Activated naive CD4-positive, alpha-beta T cell treated with anti-CD3 and anti-CD28 coated beads, Interleukin-2, amount 10 ng/mL, durations not matched to agents 7 days and 5 days (primary cell): Measurements from ENCODE around the gene ZEB2.

ENCODE experiments used
- CTCF ChIA-PET: fragments of 350-600 bp; sonication (Branson Sonifier 250); formaldehyde crosslinking; loops from one replicate; lab custom pipeline; 2021; ENCODE audit warnings: antibody characterized with exemption; lab: Charles Lee
- DNase-seq: peaks from one replicate; pipeline ENCODE4 v3.0.0-alpha.2; 2020
- H3K27ac Mint-ChIP-seq: one replicate; pipeline ENCODE4 v1.8.0; 2021; ENCODE audit warnings: mild to moderate bottlenecking, moderate library complexity, mixed read lengths
- H3K27me3 Mint-ChIP-seq: one replicate; pipeline ENCODE4 v1.8.0; 2021; ENCODE audit warnings: mild to moderate bottlenecking, mixed read lengths
- H3K36me3 Mint-ChIP-seq: one replicate; pipeline ENCODE4 v1.8.0; 2021; ENCODE audit warnings: mixed read lengths
- H3K4me1 Mint-ChIP-seq: one replicate; pipeline ENCODE4 v1.8.0; 2021; ENCODE audit warnings: mixed read lengths
- H3K4me3 Mint-ChIP-seq: one replicate; pipeline ENCODE4 v1.8.0; 2021; ENCODE audit warnings: mild to moderate bottlenecking, moderate library complexity, mixed read lengths
- H3K9me3 Mint-ChIP-seq: one replicate; pipeline ENCODE4 v1.8.0; 2021; ENCODE audit warnings: mixed read lengths

The ZEB2 gene

DNA sequence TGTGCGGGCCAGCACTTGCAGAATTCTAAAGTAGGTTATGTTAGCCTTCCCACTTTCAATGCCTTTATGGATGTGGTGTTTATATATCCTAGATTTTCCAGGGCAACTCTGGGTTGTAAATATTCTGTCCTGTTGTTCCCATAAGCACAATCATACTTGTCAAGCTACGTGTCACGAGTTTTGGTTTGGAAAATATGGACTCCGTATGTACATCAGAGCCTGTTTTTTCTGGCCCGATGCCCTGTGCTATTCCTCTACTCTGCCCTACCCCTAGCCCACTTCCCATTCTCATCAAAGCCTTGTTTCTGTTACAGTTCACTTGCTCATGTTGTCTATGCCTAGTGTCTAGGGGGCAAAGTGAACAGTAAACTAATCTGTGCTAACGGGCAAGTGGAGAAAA is 27.0 kb upstream of the ZEB2 start:
- H3K9me3 Mint-ChIP-seq = no peaks in the 10 kb centered on the region
- no peaks in the 10 kb centered on the region for H3K36me3 Mint-ChIP-seq
- no peak overlapping the region for H3K4me3 Mint-ChIP-seq
- H3K27me3 Mint-ChIP-seq = peaks cover 8% of the 10 kb centered on the region
- no peak overlapping the region for H3K27ac Mint-ChIP-seq
- CTCF ChIA-PET = no interaction called here
- no peaks in the 10 kb centered on the region for H3K4me1 Mint-ChIP-seq
- DNase-seq = no peak

DNA sequence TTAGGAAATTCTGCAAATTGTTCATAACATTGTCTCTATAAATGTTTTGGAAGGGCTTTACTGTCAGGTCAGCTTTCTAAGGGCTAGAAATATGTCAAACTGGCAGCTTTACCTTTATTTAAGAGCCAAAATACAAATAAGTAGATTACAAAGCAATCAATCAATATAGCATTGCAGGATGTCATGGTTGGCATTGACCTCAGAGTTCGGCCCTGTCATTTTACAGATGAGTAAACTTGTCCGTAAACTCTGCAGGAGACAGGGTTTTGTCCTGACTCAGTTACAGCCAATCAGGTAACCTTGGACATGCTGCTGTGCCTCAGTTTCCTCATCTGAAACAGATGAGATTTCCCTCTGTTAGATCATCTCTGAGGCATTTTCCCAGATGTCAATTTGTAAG is 25.9 kb upstream of the ZEB2 start:
- H3K4me3 Mint-ChIP-seq = no peak overlapping the region
- DNase-seq = no peak
- no peaks in the 10 kb centered on the region for H3K4me1 Mint-ChIP-seq
- peaks cover 8% of the 10 kb centered on the region for H3K27me3 Mint-ChIP-seq
- CTCF ChIA-PET = no interaction called here
- no peaks in the 10 kb centered on the region for H3K36me3 Mint-ChIP-seq
- H3K27ac Mint-ChIP-seq = no peak overlapping the region
- H3K9me3 Mint-ChIP-seq = no peaks in the 10 kb centered on the region

DNA sequence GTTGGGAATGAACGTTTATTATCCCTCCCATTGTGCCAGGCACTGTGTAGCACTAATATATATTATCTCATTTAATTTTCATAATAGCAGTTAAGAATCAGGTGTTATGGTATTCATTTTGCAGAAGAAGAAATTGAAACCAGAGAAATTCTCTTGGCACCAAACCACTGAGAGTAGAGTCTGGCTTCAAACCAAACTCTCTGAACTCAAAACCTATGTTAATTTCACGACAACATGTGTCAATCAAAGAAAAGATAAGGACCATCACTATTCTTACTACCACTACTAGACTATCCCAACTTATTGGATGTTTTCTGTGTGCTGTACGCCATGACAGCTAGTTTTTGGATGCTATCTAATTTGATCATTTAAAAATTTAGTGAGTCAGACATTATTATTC is 24.1 kb upstream of the ZEB2 start:
- DNase-seq = no peak
- Mint-ChIP-seq H3K9me3 (no peaks in the 10 kb centered on the region), H3K27me3 (peaks cover 8% of the 10 kb centered on the region), H3K4me1 (no peaks in the 10 kb centered on the region), H3K27ac (no peak overlapping the region), H3K36me3 (no peaks in the 10 kb centered on the region), H3K4me3 (no peak overlapping the region)
- CTCF ChIA-PET = no interaction called here

DNA sequence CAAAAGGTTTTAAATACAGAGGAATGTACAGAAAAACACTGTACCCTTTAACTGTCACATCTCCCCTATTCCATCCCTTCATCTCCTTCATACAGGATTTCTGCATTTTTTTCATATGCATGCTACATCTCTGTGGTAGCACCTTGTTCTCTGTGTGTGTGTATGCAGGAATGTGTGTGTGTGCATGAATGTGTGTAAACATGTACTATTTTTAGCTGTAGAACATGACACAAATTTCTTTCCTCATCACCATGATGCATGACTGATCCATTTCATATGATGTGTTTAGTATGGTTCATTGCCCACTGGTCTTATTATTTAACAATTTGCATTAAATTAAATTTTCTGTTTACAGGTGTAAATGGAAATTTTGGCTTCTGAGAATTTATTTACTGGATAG is 21.5 kb upstream of the ZEB2 start:
- H3K36me3 Mint-ChIP-seq = no peaks in the 10 kb centered on the region
- H3K27me3 Mint-ChIP-seq = peaks cover 3% of the 10 kb centered on the region
- no peak overlapping the region for H3K4me3 Mint-ChIP-seq
- H3K27ac Mint-ChIP-seq = no peak overlapping the region
- DNase-seq = no peak
- H3K4me1 Mint-ChIP-seq = no peaks in the 10 kb centered on the region
- no peaks in the 10 kb centered on the region for H3K9me3 Mint-ChIP-seq
- CTCF ChIA-PET = no interaction called here

DNA sequence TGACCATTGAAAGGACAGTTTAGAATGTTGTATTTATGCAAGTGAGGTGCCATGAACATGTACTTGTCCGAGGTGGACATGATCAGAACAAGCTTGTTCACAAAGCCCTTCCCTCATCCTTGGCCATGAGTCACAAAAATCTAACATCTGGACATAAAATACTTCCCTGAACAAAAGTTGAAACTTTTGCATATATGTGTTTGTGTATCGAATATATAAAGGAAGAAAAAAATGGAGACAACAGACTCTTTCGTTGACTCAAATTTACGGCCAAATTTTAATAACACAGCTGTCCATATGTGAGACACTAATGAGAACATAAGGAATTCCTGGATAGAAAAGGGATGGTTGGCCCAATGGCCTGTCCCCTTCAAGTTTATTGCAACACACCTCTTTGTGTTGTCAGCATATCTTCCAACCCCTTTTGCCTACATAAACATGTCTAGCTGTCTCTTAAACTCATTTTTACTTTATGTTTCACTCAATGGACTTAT is 19.4 kb upstream of the ZEB2 start:
- Mint-ChIP-seq H3K27me3 (peaks cover 7% of the 10 kb centered on the region), H3K4me1 (no peaks in the 10 kb centered on the region), H3K4me3 (no peak overlapping the region), H3K36me3 (no peaks in the 10 kb centered on the region), H3K9me3 (no peaks in the 10 kb centered on the region), H3K27ac (no peak overlapping the region)
- DNase-seq = no peak
- CTCF ChIA-PET = no interaction called here

DNA sequence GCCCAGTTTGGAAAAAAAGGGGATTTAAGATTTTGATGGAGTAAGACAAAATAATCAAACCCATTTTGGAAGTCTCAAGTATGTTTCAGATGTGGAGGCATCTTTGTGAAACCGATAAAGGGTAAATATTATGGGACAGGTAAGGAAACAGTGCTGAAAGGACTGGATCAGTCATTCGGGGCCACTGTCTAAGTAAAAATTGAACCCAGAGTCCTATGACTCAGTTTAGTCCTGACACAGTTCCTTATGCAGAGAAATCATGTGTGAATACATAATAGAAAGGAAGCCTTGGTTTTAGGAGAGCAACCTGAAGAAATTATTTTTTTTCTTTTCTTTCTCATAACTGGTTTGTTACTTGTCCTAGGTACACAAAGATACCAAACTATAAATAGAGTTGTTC is 15.4 kb upstream of the ZEB2 start:
- H3K9me3 Mint-ChIP-seq = no peaks in the 10 kb centered on the region
- H3K4me3 Mint-ChIP-seq = no peak overlapping the region
- CTCF ChIA-PET = no interaction called here
- DNase-seq = no peak
- H3K27ac Mint-ChIP-seq = no peak overlapping the region
- H3K36me3 Mint-ChIP-seq = no peaks in the 10 kb centered on the region
- peaks cover 9% of the 10 kb centered on the region for H3K27me3 Mint-ChIP-seq
- H3K4me1 Mint-ChIP-seq = no peaks in the 10 kb centered on the region

DNA sequence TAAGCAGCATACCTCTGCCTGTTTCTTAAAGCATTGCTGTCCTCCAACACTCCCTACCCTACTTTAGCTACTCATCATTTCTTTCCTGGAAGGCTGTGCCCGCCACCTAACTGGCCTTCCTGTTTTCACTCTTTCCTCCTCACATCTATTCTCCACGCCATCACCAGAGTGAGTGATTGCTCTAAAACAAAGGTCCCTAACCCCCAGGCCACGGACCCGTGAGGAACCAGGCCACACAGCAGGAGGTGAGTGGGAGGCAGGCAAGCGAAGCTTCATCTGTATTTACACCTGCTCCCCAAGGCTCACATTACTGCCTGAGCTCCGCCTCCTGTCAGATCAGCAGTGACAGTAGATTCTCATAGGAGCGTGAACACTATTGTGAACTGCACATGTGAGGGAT is 13.3 kb upstream of the ZEB2 start:
- Mint-ChIP-seq H3K9me3 (no peaks in the 10 kb centered on the region), H3K27me3 (peaks cover 15% of the 10 kb centered on the region), H3K4me1 (no peaks in the 10 kb centered on the region), H3K27ac (no peak overlapping the region), H3K4me3 (no peak overlapping the region), H3K36me3 (no peaks in the 10 kb centered on the region)
- CTCF ChIA-PET = no interaction called here
- no peak for DNase-seq

DNA sequence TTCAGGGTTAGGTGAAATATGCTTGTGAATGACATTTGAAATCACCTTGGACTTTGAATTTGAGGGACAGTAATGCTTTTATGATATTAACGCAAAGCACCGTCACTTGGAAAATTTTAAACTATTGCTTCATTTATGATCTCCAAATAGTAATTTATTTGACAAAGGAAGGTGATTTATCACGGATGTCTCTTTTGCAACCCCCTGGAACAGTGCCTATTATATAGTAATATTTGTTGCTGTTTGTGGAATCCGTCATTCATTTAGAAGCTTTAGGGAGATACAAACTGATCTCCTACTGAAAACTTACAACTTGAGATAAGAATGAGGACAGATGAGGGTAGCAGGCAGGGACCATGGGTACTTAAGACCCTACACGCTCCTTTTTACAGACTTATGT is 10.7 kb upstream of the ZEB2 start:
- H3K27me3 Mint-ChIP-seq = peaks cover 17% of the 10 kb centered on the region
- CTCF ChIA-PET = interaction anchor here (0.9 kb wide), 1 partner anchor 11 kb away, joined by 3 read pairs; no protein-coding TSS in a partner anchor
- no peak for DNase-seq

DNA sequence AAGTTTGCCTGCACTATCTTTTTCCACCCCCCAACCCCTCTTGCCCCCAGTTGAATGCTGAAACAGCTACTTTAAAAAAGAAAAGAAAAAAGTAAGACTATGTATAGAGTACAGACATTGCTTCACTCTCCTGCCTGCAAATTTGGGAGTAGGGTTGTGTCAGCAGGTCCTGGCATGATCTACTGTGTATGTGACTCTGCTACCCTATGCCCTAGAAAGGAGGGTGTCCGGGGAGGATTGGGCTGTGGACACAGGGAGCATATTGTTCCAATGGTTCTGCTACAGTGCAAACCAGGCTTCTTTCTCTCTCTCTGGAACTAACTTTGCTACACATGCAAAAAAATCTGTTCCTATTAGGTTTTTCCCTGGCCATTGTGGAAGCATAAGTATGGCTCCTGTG is 9.9 kb upstream of the ZEB2 start:
- no peak overlapping the region for H3K27ac Mint-ChIP-seq
- CTCF ChIA-PET = interaction anchor here (0.9 kb wide), 1 partner anchor 10 kb away, joined by 3 read pairs; no protein-coding TSS in a partner anchor
- H3K9me3 Mint-ChIP-seq = no peaks in the 10 kb centered on the region
- H3K4me1 Mint-ChIP-seq = no peaks in the 10 kb centered on the region
- H3K4me3 Mint-ChIP-seq = no peak overlapping the region
- H3K36me3 Mint-ChIP-seq = no peaks in the 10 kb centered on the region
- H3K27me3 Mint-ChIP-seq = peaks cover 18% of the 10 kb centered on the region
- no peak for DNase-seq

More for the DNA sequence above, 10.7 kb upstream of the ZEB2 start:
- no peak overlapping the region for H3K4me3 Mint-ChIP-seq
- H3K36me3 Mint-ChIP-seq = no peaks in the 10 kb centered on the region
- H3K9me3 Mint-ChIP-seq = no peaks in the 10 kb centered on the region
- H3K4me1 Mint-ChIP-seq = no peaks in the 10 kb centered on the region
- H3K27ac Mint-ChIP-seq = no peak overlapping the region

DNA sequence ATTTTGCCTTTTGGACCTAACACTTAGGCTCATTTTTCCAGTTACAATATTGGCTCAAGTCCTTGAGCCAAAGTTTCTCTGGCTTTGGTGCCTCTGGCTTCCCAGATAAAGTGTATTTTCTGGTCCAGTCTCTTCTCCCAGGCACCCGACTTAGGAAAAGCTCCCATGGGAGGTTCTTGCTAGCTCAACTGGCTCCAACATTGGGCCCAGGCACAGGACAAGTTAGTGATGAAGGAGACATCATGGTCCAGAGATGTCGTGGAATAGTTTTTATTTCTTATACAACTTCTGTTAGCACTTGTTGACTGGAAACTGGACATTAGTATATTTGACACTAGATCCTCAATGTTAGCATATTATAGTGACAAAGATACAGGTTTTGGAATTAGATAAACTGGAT is 8.2 kb upstream of the ZEB2 start:
- H3K4me3 Mint-ChIP-seq = no peak overlapping the region
- no peak overlapping the region for H3K27ac Mint-ChIP-seq
- H3K4me1 Mint-ChIP-seq = peaks cover 11% of the 10 kb centered on the region
- CTCF ChIA-PET = interaction anchor here (0.6 kb wide), 1 partner anchor 12 kb away, joined by 3 read pairs; no protein-coding TSS in a partner anchor
- peaks cover 32% of the 10 kb centered on the region for H3K27me3 Mint-ChIP-seq
- H3K36me3 Mint-ChIP-seq = no peaks in the 10 kb centered on the region
- no peak for DNase-seq
- no peaks in the 10 kb centered on the region for H3K9me3 Mint-ChIP-seq

DNA sequence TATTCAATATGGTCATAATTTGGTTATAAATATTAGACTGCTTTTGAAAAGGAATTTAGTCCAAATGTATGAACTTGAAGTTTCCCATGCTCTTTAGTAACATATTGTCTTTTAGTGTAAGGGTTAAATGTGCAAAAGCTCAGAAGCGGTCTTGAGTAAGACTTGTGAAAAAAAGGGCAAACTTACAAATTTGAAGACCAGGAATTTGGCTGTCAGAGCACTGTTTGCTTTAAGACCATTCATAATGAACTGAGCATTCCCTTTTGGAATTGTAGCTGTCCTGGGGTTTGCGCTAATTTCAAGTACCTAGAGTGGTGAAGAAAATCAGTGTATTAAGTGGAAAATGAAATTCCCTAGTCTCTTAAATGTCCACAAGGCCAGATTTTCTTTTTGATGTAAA is 6.9 kb upstream of the ZEB2 start:
- peaks cover 18% of the 10 kb centered on the region for H3K4me1 Mint-ChIP-seq
- CTCF ChIA-PET = no interaction called here
- H3K27ac Mint-ChIP-seq = no peak overlapping the region
- H3K36me3 Mint-ChIP-seq = no peaks in the 10 kb centered on the region
- no peaks in the 10 kb centered on the region for H3K9me3 Mint-ChIP-seq
- no peak overlapping the region for H3K4me3 Mint-ChIP-seq
- H3K27me3 Mint-ChIP-seq = peaks cover 42% of the 10 kb centered on the region
- no peak for DNase-seq

DNA sequence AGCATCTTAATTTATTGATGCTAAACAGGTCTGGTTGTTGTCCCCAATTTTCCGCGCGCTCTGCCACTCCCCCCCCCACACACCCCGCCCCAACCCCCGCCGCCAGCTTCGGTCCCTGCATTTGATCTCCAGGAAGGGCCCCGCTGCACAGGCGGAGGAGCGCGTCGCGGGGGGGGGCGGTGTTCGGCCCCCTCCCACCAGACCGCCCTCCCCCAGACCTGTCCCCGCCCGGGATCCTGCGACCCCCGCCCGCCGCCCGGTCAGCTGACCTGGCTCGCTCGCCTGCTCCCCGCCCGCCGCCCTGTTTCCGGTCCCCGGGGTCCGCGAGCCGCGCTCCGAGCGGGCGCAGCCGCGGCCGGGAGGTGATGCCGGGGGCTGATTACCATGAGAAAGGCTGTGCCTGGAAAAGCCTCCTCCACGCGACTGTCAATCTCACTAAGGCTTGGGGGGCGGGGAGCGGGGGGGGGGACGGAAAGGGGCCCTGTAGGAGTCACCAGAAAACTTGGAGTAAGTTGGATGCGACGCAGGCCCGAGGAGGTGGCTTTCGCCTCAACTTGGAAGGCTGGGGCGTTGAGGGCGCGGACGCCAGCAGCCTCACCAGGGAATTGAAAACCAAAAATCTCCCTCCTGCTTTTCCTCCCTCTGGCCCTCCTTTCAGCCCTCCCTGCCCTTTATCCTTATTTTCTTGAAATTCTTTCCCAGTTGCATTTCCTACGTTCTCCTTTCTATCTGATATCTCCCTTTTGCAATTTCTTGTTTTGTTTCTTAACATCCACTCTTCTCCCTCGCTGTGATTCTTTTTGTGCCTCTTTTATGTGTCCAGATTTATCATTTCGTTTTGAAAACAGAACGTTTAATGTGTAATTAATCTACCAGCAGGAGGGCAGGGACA is 4.4 kb upstream of the ZEB2 start:
- Mint-ChIP-seq H3K9me3 (no peaks in the 10 kb centered on the region), H3K4me3 (peak overlapping the region; percentile 61), H3K4me1 (peaks cover 18% of the 10 kb centered on the region), H3K27ac (no peak overlapping the region), H3K27me3 (peaks cover 36% of the 10 kb centered on the region), H3K36me3 (no peaks in the 10 kb centered on the region)
- CTCF ChIA-PET = no interaction called here
- peak; percentile 45 for DNase-seq

DNA sequence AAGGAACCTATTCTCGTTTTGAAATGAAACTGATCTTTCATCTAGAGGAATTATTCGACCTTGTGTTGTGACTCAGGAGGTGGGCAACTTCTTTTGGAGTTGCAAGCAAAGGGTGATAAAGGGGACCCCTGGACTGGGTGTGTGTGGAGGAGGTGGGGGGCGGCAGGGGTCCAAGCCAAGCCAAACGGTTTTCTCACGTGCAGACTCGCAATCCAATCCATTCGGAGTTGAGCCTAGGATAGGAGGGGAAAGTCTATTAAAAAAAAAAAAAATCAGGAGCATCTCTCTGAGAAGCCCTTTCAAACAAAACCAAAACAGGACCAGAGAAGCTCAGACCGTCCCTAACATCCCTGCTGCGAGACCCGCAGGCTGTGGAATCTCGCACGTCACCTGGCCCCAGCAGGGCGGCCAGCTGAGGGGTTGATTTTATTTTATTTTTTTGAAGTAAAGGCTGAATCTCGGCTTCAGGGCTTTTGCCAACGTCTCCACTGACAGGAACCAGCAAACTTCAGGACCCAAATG is 3.7 kb upstream of the ZEB2 start:
- CTCF ChIA-PET = no interaction called here
- no peak for DNase-seq
- Mint-ChIP-seq H3K27me3 (peaks cover 36% of the 10 kb centered on the region), H3K27ac (no peak overlapping the region), H3K9me3 (no peaks in the 10 kb centered on the region), H3K4me3 (peak overlapping the region; percentile 61), H3K36me3 (no peaks in the 10 kb centered on the region), H3K4me1 (peaks cover 18% of the 10 kb centered on the region)

DNA sequence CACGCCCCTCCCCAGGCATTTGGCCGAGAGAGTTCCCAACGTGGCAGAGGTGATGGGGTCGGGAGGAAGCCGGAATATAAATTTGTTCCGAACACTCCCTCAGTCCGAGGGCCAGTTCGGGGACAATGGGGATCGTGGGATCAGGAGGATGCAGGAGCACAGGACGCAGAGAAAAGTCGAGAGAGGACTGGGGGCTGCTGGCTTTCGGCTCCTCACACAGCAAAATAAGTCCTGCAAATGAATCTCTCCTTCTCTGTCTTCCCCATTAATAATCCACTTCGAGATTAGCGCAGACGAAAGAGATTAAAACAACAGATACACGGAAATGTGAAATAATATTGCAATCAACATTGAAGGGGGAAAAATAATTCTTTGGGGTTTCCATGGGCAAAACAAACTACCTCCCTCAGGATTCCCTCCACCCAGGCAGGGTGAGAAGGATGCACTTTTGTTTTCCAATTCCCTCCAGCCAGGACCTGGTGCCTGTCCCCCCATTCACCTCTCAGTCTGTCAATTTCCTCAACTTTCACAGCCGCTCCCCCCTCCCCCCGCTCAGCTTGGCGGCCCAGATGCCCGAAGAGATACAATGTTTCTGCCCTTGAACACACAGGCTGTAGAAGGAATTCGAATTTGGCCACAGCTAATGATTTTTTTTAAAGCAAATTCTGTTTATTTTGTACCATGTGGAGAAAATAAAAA is 3.1 kb upstream of the ZEB2 start:
- Mint-ChIP-seq H3K9me3 (no peaks in the 10 kb centered on the region), H3K36me3 (no peaks in the 10 kb centered on the region), H3K27ac (no peak overlapping the region), H3K4me1 (peaks cover 18% of the 10 kb centered on the region), H3K27me3 (peaks cover 34% of the 10 kb centered on the region), H3K4me3 (peak overlapping the region; percentile 61)
- CTCF ChIA-PET = no interaction called here
- DNase-seq = no peak
